IgD-negative memory B cell (primary cell): ENCODE measurements around the gene C1QTNF5. TPM values are rescaled to one million over a fixed set of nuclear protein-coding genes. Genes with fewer than 3 reads are reported as not detected.

Source experiments
- H3K27ac Mint-ChIP-seq, 3 donors: one replicate each; pipeline ENCODE4 v1.8.0; 2020 to 2022; ENCODE audit warnings: mild to moderate bottlenecking in 3 of 3, mixed read lengths in 3 of 3, moderate library complexity in 1 of 3
- H3K27me3 Mint-ChIP-seq: one replicate; pipeline ENCODE4 v1.8.0; 2021; ENCODE audit warnings: mixed read lengths
- H3K36me3 Mint-ChIP-seq: one replicate; pipeline ENCODE4 v1.8.0; 2020; ENCODE audit warnings: mild to moderate bottlenecking, mixed read lengths
- H3K4me1 Mint-ChIP-seq, 3 donors: one replicate each; pipeline ENCODE4 v1.8.0; 2020 to 2022; ENCODE audit warnings: mixed read lengths in 3 of 3, mild to moderate bottlenecking in 1 of 3
- H3K4me3 Mint-ChIP-seq, 4 donors: one replicate each; pipeline ENCODE4 v1.8.0; 2020 to 2022; ENCODE audit warnings: mild to moderate bottlenecking in 4 of 4, mixed read lengths in 4 of 4, moderate library complexity in 3 of 4
- H3K9me3 Mint-ChIP-seq, 3 donors: one replicate each; pipeline ENCODE4 v1.8.0; 2020 to 2021; ENCODE audit warnings: mixed read lengths in 3 of 3, mild to moderate bottlenecking in 1 of 3
- polyA plus RNA-seq: library from polyadenylated mRNA; unstranded; fragments of 300-500 nt; fragmentation: Illumina TruSeq; gene quantifications from one replicate; pipeline ENCODE4 v1.2.3, GENCODE V29; 2021

The C1QTNF5 gene
- polyA plus RNA-seq, 1 donor from 2014 or later, result not detected

- peak overlapping the region in 1 of 3 donors; percentile 23 for H3K27ac Mint-ChIP-seq
Observed at GRCh38 chr11:119324189-119324588, 16.5 kb downstream of the C1QTNF5 start.

GRCh38 chr11:119323532-119324033, 17.1 kb downstream of the C1QTNF5 start:
- H3K27ac Mint-ChIP-seq, result peak overlapping the region; percentile 1 to 68 (median 23)
- H3K4me3 Mint-ChIP-seq, result peak overlapping the region in 1 of 4 donors; percentile 21
- no peaks in the 10 kb centered on the region for H3K36me3 Mint-ChIP-seq
- no peaks in the 10 kb centered on the region for H3K9me3 Mint-ChIP-seq
- H3K27me3 Mint-ChIP-seq, result peaks cover 4% of the 10 kb centered on the region
- peaks cover 9 to 19% (median 12%) of the 10 kb centered on the region in 3 donors for H3K4me1 Mint-ChIP-seq

More at GRCh38 chr11:119324189-119324588, 16.5 kb downstream of the C1QTNF5 start:
- H3K4me3 Mint-ChIP-seq, result no peak overlapping the region
- no peaks in the 10 kb centered on the region for H3K9me3 Mint-ChIP-seq
- no peaks in the 10 kb centered on the region for H3K36me3 Mint-ChIP-seq
- H3K4me1 Mint-ChIP-seq, result peaks cover 4 to 14% (median 8%) of the 10 kb centered on the region in 3 donors
- H3K27me3 Mint-ChIP-seq, result peaks cover 4% of the 10 kb centered on the region

- no peaks in the 10 kb centered on the region for H3K36me3 Mint-ChIP-seq
- H3K27ac Mint-ChIP-seq, result peak overlapping the region in 1 of 3 donors; percentile 1
- H3K9me3 Mint-ChIP-seq, result no peaks in the 10 kb centered on the region
- peak overlapping the region in 1 of 4 donors; percentile 21 for H3K4me3 Mint-ChIP-seq
- peaks cover 2% of the 10 kb centered on the region for H3K27me3 Mint-ChIP-seq
- H3K4me1 Mint-ChIP-seq, result peaks cover 11 to 20% (median 13%) of the 10 kb centered on the region in 3 donors
Observed at GRCh38 chr11:119322921-119323531, 17.7 kb downstream of the C1QTNF5 start.

GRCh38 chr11:119322360-119322739, 18.3 kb downstream of the C1QTNF5 start:
- H3K9me3 Mint-ChIP-seq, result no peaks in the 10 kb centered on the region
- peaks cover 11 to 20% (median 15%) of the 10 kb centered on the region in 3 donors for H3K4me1 Mint-ChIP-seq
- no peak overlapping the region for H3K27ac Mint-ChIP-seq
- peak overlapping the region; percentile 14 to 92 (median 72) for H3K4me3 Mint-ChIP-seq
- H3K36me3 Mint-ChIP-seq, result no peaks in the 10 kb centered on the region
- H3K27me3 Mint-ChIP-seq, result peaks cover 7% of the 10 kb centered on the region

GRCh38 chr11:119320776-119321524, 19.7 kb downstream of the C1QTNF5 start:
- H3K36me3 Mint-ChIP-seq, result no peaks in the 10 kb centered on the region
- H3K4me1 Mint-ChIP-seq, result peaks cover 11 to 22% (median 15%) of the 10 kb centered on the region in 3 donors
- peak overlapping the region in 1 of 3 donors; percentile 66 for H3K27ac Mint-ChIP-seq
- no peaks in the 10 kb centered on the region for H3K9me3 Mint-ChIP-seq
- peak overlapping the region; percentile 14 to 95 (median 88) for H3K4me3 Mint-ChIP-seq
- H3K27me3 Mint-ChIP-seq, result peaks cover 12% of the 10 kb centered on the region

- peaks cover 17% of the 10 kb centered on the region for H3K27me3 Mint-ChIP-seq
- no peaks in the 10 kb centered on the region for H3K36me3 Mint-ChIP-seq
- peaks cover 11 to 22% (median 18%) of the 10 kb centered on the region in 3 donors for H3K4me1 Mint-ChIP-seq
- H3K4me3 Mint-ChIP-seq, result peak overlapping the region in 1 of 4 donors; percentile 91
- no peaks in the 10 kb centered on the region for H3K9me3 Mint-ChIP-seq
- no peak overlapping the region for H3K27ac Mint-ChIP-seq
Observed at GRCh38 chr11:119320240-119320775, 20.4 kb downstream of the C1QTNF5 start.

- peak overlapping the region in 1 of 3 donors; percentile 78 for H3K27ac Mint-ChIP-seq
- H3K4me3 Mint-ChIP-seq, result peak overlapping the region in 3 of 4 donors; percentile 63 to 91 (median 63)
- peaks cover 22% of the 10 kb centered on the region for H3K27me3 Mint-ChIP-seq
- peaks cover 11 to 22% (median 21%) of the 10 kb centered on the region in 3 donors for H3K4me1 Mint-ChIP-seq
- H3K9me3 Mint-ChIP-seq, result no peaks in the 10 kb centered on the region
- no peaks in the 10 kb centered on the region for H3K36me3 Mint-ChIP-seq
Observed at GRCh38 chr11:119319700-119320239, 20.9 kb downstream of the C1QTNF5 start.

GRCh38 chr11:119319136-119319699, 21.5 kb downstream of the C1QTNF5 start:
- H3K36me3 Mint-ChIP-seq, result no peaks in the 10 kb centered on the region
- peaks cover 28% of the 10 kb centered on the region for H3K27me3 Mint-ChIP-seq
- H3K4me3 Mint-ChIP-seq, result peak overlapping the region in 3 of 4 donors; percentile 22 to 91 (median 63)
- H3K9me3 Mint-ChIP-seq, result no peaks in the 10 kb centered on the region
- H3K27ac Mint-ChIP-seq, result peak overlapping the region; percentile 59 to 96 (median 78)
- peaks cover 11 to 24% (median 24%) of the 10 kb centered on the region in 3 donors for H3K4me1 Mint-ChIP-seq

- Mint-ChIP-seq H3K27ac (peak overlapping the region; percentile 59 to 96 (median 78)), H3K4me1 (peaks cover 7 to 22% (median 21%) of the 10 kb centered on the region in 3 donors), H3K9me3 (no peaks in the 10 kb centered on the region), H3K36me3 (no peaks in the 10 kb centered on the region), H3K27me3 (peaks cover 29% of the 10 kb centered on the region), H3K4me3 (peak overlapping the region; percentile 22 to 91 (median 64))
Observed at GRCh38 chr11:119318240-119319135, 22.2 kb downstream of the C1QTNF5 start.

- Mint-ChIP-seq H3K27ac (no peak overlapping the region), H3K4me3 (peak overlapping the region; percentile 39 to 85 (median 55)), H3K36me3 (no peaks in the 10 kb centered on the region), H3K9me3 (no peaks in the 10 kb centered on the region), H3K27me3 (peaks cover 29% of the 10 kb centered on the region), H3K4me1 (peaks cover 6 to 21% (median 20%) of the 10 kb centered on the region in 3 donors)
Observed at GRCh38 chr11:119317592-119318239, 23.0 kb downstream of the C1QTNF5 start.

- Mint-ChIP-seq H3K9me3 (no peaks in the 10 kb centered on the region), H3K4me1 (peaks cover 6 to 18% (median 17%) of the 10 kb centered on the region in 3 donors), H3K27ac (no peak within 1 kb of the TSS), H3K27me3 (peaks cover 31% of the 10 kb centered on the region), H3K36me3 (no peaks in the 10 kb centered on the region), H3K4me3 (peak within 1 kb of the TSS; percentile 77 to 93 (median 82))
Observed at GRCh38 chr11:119316729-119317591, 23.7 kb downstream of the C1QTNF5 start, which contains the start of gene MCAM. TSS of gene MCAM (minus strand) at chr11:119317130. CDS start at chr11:119317101, 29 bp downstream.

GRCh38 chr11:119316016-119316728, 24.5 kb downstream of the C1QTNF5 start:
- H3K4me3 Mint-ChIP-seq, result peak overlapping the region; percentile 77 to 93 (median 85)
- no peak overlapping the region for H3K27ac Mint-ChIP-seq
- H3K27me3 Mint-ChIP-seq, result peaks cover 31% of the 10 kb centered on the region
- no peaks in the 10 kb centered on the region for H3K36me3 Mint-ChIP-seq
- no peaks in the 10 kb centered on the region for H3K9me3 Mint-ChIP-seq
- peaks cover 6 to 18% (median 12%) of the 10 kb centered on the region in 3 donors for H3K4me1 Mint-ChIP-seq
